H1 (cell line): Measurements from ENCODE around the gene SHH.

Source experiments
- EZH2 ChIP-seq: fragments of 200-600 bp; sonication (generic); IDR thresholded peaks from 2 replicates; pipeline ENCODE4 v1.7.1; 2012; ENCODE audit warnings: low read depth, mild to moderate bottlenecking, moderate library complexity, low read length, inconsistent platforms; ENCODE audit not compliant: severe bottlenecking
- POLR2A ChIP-seq, 2 experiments: IDR thresholded peaks; 1 replicate in 1 of 2; 2 replicates in 1 of 2; pipeline ENCODE4 v1.6.1; 2011; ENCODE audit warnings: low read depth in 2 of 2, low read length in 2 of 2, mild to moderate bottlenecking in 2 of 2; ENCODE audit errors: control extremely low read depth in 1 of 2
- POLR2AphosphoS5 ChIP-seq: IDR thresholded peaks from 2 replicates; pipeline ENCODE4 v1.6.1; 2011; ENCODE audit warnings: low read depth, low read length
- RFX5 ChIP-seq: IDR thresholded peaks from 2 replicates; pipeline ENCODE4 v1.6.1; 2011; ENCODE audit warnings: low read depth, low read length, improper control_type of control experiment, borderline replicate concordance
- SRF ChIP-seq: IDR thresholded peaks from 2 replicates; pipeline ENCODE4 v1.6.1; 2011; ENCODE audit warnings: mild to moderate bottlenecking, low read depth, low read length, moderate library complexity
- TF ChIP-seq, protein P1 (sequence below), 3 experiments: IDR thresholded peaks; 1 replicate in 2 of 3; 2 replicates in 1 of 3; pipeline versions ENCODE4 v1.5.1 to v1.6.1; 2011; ENCODE audit warnings: low read length in 3 of 3, mild to moderate bottlenecking in 3 of 3, inconsistent platforms in 2 of 3, low read depth in 1 of 3, moderate library complexity in 1 of 3; ENCODE audit not compliant: insufficient read depth in 1 of 3; ENCODE audit errors: control extremely low read depth in 1 of 3
- TF ChIP-seq, protein P2 (sequence below): IDR thresholded peaks from 2 replicates; pipeline ENCODE4 v1.6.1; 2012; ENCODE audit warnings: inconsistent platforms

DNA sequence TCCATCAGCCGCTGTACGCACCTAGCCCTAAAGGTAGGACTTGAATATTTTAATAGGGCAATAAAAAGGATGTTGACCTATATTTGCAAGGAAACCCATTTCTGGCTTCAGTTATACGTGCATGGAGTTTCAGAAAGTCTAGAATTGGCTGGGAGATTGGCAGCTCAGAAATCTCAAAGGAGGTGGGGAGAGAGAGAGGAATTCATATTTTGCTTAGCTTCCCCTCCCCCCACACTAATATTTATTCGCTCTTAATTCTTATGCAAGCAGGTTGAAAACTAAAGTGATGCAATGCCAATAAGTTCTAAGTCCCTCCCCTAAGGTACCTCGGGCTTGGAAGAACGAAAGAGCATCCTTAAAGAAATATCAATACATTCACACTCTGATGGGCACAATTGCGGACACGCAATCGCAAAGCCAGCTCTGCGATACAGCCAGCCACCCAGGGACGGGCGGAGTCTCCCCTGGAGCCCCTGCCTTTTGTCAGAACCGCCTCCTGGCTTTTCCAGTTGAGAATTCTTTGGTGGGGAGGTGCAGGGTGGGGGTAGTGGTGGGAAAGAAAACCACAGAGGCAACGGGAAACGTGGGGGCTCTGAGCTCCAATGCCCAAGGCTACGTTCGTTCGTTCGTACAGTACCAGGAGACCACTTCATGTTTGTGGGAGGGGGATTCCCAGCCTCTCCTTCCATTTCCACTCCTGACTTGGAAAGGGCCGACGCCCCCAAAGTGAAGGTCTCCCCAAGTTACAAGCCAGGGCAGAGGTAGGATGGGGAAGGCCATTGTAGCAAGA is 1.3 kb downstream of the SHH start:
- TF ChIP-seq POLR2AphosphoS5: no peak
- TF ChIP-seq, protein P1, sequence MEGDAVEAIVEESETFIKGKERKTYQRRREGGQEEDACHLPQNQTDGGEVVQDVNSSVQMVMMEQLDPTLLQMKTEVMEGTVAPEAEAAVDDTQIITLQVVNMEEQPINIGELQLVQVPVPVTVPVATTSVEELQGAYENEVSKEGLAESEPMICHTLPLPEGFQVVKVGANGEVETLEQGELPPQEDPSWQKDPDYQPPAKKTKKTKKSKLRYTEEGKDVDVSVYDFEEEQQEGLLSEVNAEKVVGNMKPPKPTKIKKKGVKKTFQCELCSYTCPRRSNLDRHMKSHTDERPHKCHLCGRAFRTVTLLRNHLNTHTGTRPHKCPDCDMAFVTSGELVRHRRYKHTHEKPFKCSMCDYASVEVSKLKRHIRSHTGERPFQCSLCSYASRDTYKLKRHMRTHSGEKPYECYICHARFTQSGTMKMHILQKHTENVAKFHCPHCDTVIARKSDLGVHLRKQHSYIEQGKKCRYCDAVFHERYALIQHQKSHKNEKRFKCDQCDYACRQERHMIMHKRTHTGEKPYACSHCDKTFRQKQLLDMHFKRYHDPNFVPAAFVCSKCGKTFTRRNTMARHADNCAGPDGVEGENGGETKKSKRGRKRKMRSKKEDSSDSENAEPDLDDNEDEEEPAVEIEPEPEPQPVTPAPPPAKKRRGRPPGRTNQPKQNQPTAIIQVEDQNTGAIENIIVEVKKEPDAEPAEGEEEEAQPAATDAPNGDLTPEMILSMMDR (IDR thresholded peaks at IDR 0.05; ENCODE audit: control extremely low read depth in 1 of 3, insufficient read depth in 1 of 3, low read depth in 1 of 3, low read length in 3 of 3): no peak
- TF ChIP-seq, protein P2, sequence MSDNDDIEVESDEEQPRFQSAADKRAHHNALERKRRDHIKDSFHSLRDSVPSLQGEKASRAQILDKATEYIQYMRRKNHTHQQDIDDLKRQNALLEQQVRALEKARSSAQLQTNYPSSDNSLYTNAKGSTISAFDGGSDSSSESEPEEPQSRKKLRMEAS: no peak
- TF ChIP-seq RFX5: no peak
- no peak for TF ChIP-seq EZH2
- no peak for TF ChIP-seq POLR2A (IDR thresholded peaks at IDR 0.05; ENCODE audit: control extremely low read depth in 1 of 2, low read depth in 2 of 2, low read length in 2 of 2)
- TF ChIP-seq SRF: no peak
